Measurements from ENCODE around the gene TRAM2. TPM values are rescaled to one million over a fixed set of nuclear protein-coding genes. Genes with fewer than 3 reads are reported as not detected.

TRAM2 gene
- total RNA-seq, 2 donors from 2014 or later = 3.2 to 3.8 TPM

- DNase-seq (ENCODE audit: low spot score in 2 of 2) (no peak), ATAC-seq (no peak)
- no peaks in the 10 kb centered on the region for H3K36me3 Mint-ChIP-seq
- H3K27ac Mint-ChIP-seq = no peak overlapping the region
- H3K9me3 Mint-ChIP-seq = no peaks in the 10 kb centered on the region
Observed at GRCh38 chr6:52531834-52532233, 45.0 kb downstream of the TRAM2 start.

GRCh38 chr6:52531396-52531795 is 45.5 kb downstream of the TRAM2 start:
- Mint-ChIP-seq H3K9me3 (no peaks in the 10 kb centered on the region), H3K36me3 (no peaks in the 10 kb centered on the region), H3K27ac (no peak overlapping the region)
- ATAC-seq (no peak), DNase-seq (ENCODE audit: low spot score in 2 of 2) (no peak)

GRCh38 chr6:52530351-52530750 is 46.5 kb downstream of the TRAM2 start:
- DNase-seq (ENCODE audit: low spot score in 2 of 2) (no peak), ATAC-seq (no peak)
- Mint-ChIP-seq H3K36me3 (no peaks in the 10 kb centered on the region), H3K27ac (no peak overlapping the region), H3K9me3 (peaks cover 0 to 5% of the 10 kb centered on the region in 2 donors)

- peak in 1 of 2 donors; percentile 48 for ATAC-seq
- peaks cover 0 to 5% of the 10 kb centered on the region in 2 donors for H3K9me3 Mint-ChIP-seq
- DNase-seq (ENCODE audit: low spot score in 2 of 2) = no peak
- H3K36me3 Mint-ChIP-seq = no peaks in the 10 kb centered on the region
- H3K27ac Mint-ChIP-seq = no peak overlapping the region
Observed at GRCh38 chr6:52529311-52529710, 47.5 kb downstream of the TRAM2 start.

GRCh38 chr6:52527436-52527835 is 49.4 kb downstream of the TRAM2 start:
- DNase-seq (ENCODE audit: low spot score in 2 of 2) = no peak
- peaks cover 0 to 5% of the 10 kb centered on the region in 2 donors for H3K9me3 Mint-ChIP-seq
- no peaks in the 10 kb centered on the region for H3K36me3 Mint-ChIP-seq
- ATAC-seq = no peak
- H3K27ac Mint-ChIP-seq = no peak overlapping the region

GRCh38 chr6:52526634-52527033 is 50.2 kb downstream of the TRAM2 start:
- DNase-seq (ENCODE audit: low spot score in 2 of 2) (no peak), ATAC-seq (no peak)
- H3K36me3 Mint-ChIP-seq = no peaks in the 10 kb centered on the region
- H3K27ac Mint-ChIP-seq = no peak overlapping the region
- peaks cover 0 to 5% of the 10 kb centered on the region in 2 donors for H3K9me3 Mint-ChIP-seq

- Mint-ChIP-seq H3K9me3 (peaks cover 0 to 5% of the 10 kb centered on the region in 2 donors), H3K27ac (peak overlapping the region in 1 of 2 donors; percentile 48), H3K36me3 (no peaks in the 10 kb centered on the region)
- ATAC-seq (no peak), DNase-seq (ENCODE audit: low spot score in 2 of 2) (no peak)
Observed at GRCh38 chr6:52524918-52525317, 51.9 kb downstream of the TRAM2 start.

GRCh38 chr6:52523378-52524142 is 53.3 kb downstream of the TRAM2 start:
- H3K9me3 Mint-ChIP-seq = peaks cover 0 to 5% of the 10 kb centered on the region in 2 donors
- H3K36me3 Mint-ChIP-seq = no peaks in the 10 kb centered on the region
- ATAC-seq (no peak), DNase-seq (ENCODE audit: low spot score in 2 of 2) (no peak)
- no peak overlapping the region for H3K27ac Mint-ChIP-seq

- H3K36me3 Mint-ChIP-seq = no peaks in the 10 kb centered on the region
- no peak for ATAC-seq
Observed at GRCh38 chr6:52522655-52523054, 54.2 kb downstream of the TRAM2 start.

GRCh38 chr6:52522151-52522626 is 54.7 kb downstream of the TRAM2 start:
- Mint-ChIP-seq H3K9me3 (peaks cover 0 to 5% of the 10 kb centered on the region in 2 donors), H3K27ac (no peak overlapping the region), H3K36me3 (no peaks in the 10 kb centered on the region)
- DNase-seq (ENCODE audit: low spot score in 2 of 2) (no peak), ATAC-seq (no peak)

More at GRCh38 chr6:52522655-52523054, 54.2 kb downstream of the TRAM2 start:
- Mint-ChIP-seq H3K27ac (no peak overlapping the region), H3K9me3 (peaks cover 0 to 5% of the 10 kb centered on the region in 2 donors)
- DNase-seq (ENCODE audit: low spot score in 2 of 2) = no peak

GRCh38 chr6:52519618-52520017 is 57.2 kb downstream of the TRAM2 start:
- Mint-ChIP-seq H3K27ac (peak overlapping the region in 1 of 2 donors; percentile 1), H3K36me3 (no peaks in the 10 kb centered on the region), H3K9me3 (no peaks in the 10 kb centered on the region)
- ATAC-seq = no peak
- DNase-seq (ENCODE audit: low spot score in 2 of 2) = no peak

GRCh38 chr6:52518279-52518945 is 58.4 kb downstream of the TRAM2 start:
- Mint-ChIP-seq H3K9me3 (no peaks in the 10 kb centered on the region), H3K36me3 (no peaks in the 10 kb centered on the region), H3K27ac (peak overlapping the region; percentile 67 to 90)
- DNase-seq (ENCODE audit: low spot score in 2 of 2) (no peak), ATAC-seq (no peak)

- Mint-ChIP-seq H3K9me3 (no peaks in the 10 kb centered on the region), H3K36me3 (no peaks in the 10 kb centered on the region), H3K27ac (peak overlapping the region; percentile 67 to 90)
- DNase-seq (ENCODE audit: low spot score in 2 of 2) = peak in 1 of 2 donors; percentile 57
- ATAC-seq = peak; percentile 98
Observed at GRCh38 chr6:52517502-52518278, 59.2 kb downstream of the TRAM2 start.

- no peak for ATAC-seq
- Mint-ChIP-seq H3K9me3 (no peaks in the 10 kb centered on the region), H3K27ac (no peak overlapping the region), H3K36me3 (no peaks in the 10 kb centered on the region)
- DNase-seq (ENCODE audit: low spot score in 2 of 2) = no peak
Observed at GRCh38 chr6:52516943-52517342, 59.9 kb downstream of the TRAM2 start.

- ATAC-seq (no peak), DNase-seq (ENCODE audit: low spot score in 2 of 2) (no peak)
- Mint-ChIP-seq H3K9me3 (no peaks in the 10 kb centered on the region), H3K27ac (no peak overlapping the region), H3K36me3 (no peaks in the 10 kb centered on the region)
Observed at GRCh38 chr6:52516269-52516668, 60.6 kb downstream of the TRAM2 start.

- no peaks in the 10 kb centered on the region for H3K9me3 Mint-ChIP-seq
- peak overlapping the region in 1 of 2 donors; percentile 56 for H3K27ac Mint-ChIP-seq
- H3K36me3 Mint-ChIP-seq = no peaks in the 10 kb centered on the region
- DNase-seq (ENCODE audit: low spot score in 2 of 2) (no peak), ATAC-seq (no peak)
Observed at GRCh38 chr6:52515219-52515960, 61.5 kb downstream of the TRAM2 start.
